ENCODE results near the gene ABITRAM. TPM values are rescaled to one million over a fixed set of nuclear protein-coding genes. Genes with fewer than 3 reads are reported as not detected.

ABITRAM gene
- total and polyA plus RNA-seq, 2 of the 13 experiments (the other 11 are each of a cell fraction or from before 2014, with no cell fraction given) = 10.2 to 21.6 TPM

- TF ChIP-seq PREB (CRISPR knock-in tag; IDR thresholded peaks at IDR 0.05) (no peak), HINFP (CRISPR knock-in tag; IDR thresholded peaks at IDR 0.05; ENCODE audit: low read depth) (peak; percentile 65), KMT2A (CRISPR knock-in tag; IDR thresholded peaks at IDR 0.05) (peak; percentile 97), ZNF552 (CRISPR knock-in tag; IDR thresholded peaks at IDR 0.05; ENCODE audit: borderline replicate concordance) (no peak), SALL1 (CRISPR knock-in tag; IDR thresholded peaks at IDR 0.05) (peak; percentile 67; the same call in 1 of the 2 replicates), ZNF580 (CRISPR knock-in tag; IDR thresholded peaks at IDR 0.05; ENCODE audit: borderline replicate concordance, low read depth) (peak; percentile 89; the same call in 1 of the 2 replicates), CSRNP2 (CRISPR knock-in tag; conservative IDR thresholded peaks at IDR 0.05; ENCODE audit: low read depth) (no peak), RFX1 (IDR thresholded peaks at IDR 0.05) (no peak), ATF7-NPFF (CRISPR knock-in tag; IDR thresholded peaks at IDR 0.05; ENCODE audit: low read depth) (peak; percentile 40; the same call in 1 of the 2 replicates), SRSF1 (optimal IDR thresholded peaks at IDR 0.05; ENCODE audit: low read depth, low read length) (peak; percentile 63), ZNF710 (CRISPR knock-in tag; IDR thresholded peaks at IDR 0.05; ENCODE audit: borderline replicate concordance) (peak; percentile 27; the same call in 1 of the 2 replicates), HOXA5 (CRISPR knock-in tag; IDR thresholded peaks at IDR 0.05) (peak; percentile 61), ZNF333 (CRISPR knock-in tag; IDR thresholded peaks at IDR 0.05; ENCODE audit: borderline replicate concordance) (peak; percentile 48), ZNF503 (CRISPR knock-in tag; IDR thresholded peaks at IDR 0.05) (peak; percentile 59; the same call in 1 of the 2 replicates), NAIF1 (CRISPR knock-in tag; IDR thresholded peaks at IDR 0.05; ENCODE audit: borderline replicate concordance) (peak; percentile 62; the same call in 1 of the 2 replicates), ZNF260 (CRISPR knock-in tag; IDR thresholded peaks at IDR 0.05; ENCODE audit: borderline replicate concordance, low read depth) (no peak), ZNF570 (CRISPR knock-in tag; IDR thresholded peaks at IDR 0.05; ENCODE audit: borderline replicate concordance) (no peak), ZNF549 (CRISPR knock-in tag; IDR thresholded peaks at IDR 0.05) (no peak), ZIK1 (CRISPR knock-in tag; IDR thresholded peaks at IDR 0.05; ENCODE audit: borderline replicate concordance, low read depth) (peak; percentile 46; the same call in 1 of the 2 replicates), IKZF1 (IDR thresholded peaks at IDR 0.05) (no peak), HDAC1 (CRISPR knock-in tag; IDR thresholded peaks at IDR 0.05) (peak; percentile 71)
Observed at GRCh38 chr9:108933718-108934322, 380 bp upstream of the ABITRAM start, which contains the start of gene ELP1 (continued).
